Umbilical cord (tissue), 2 donors: ENCODE results near the gene LIMS1. TPM values are rescaled to one million over a fixed set of nuclear protein-coding genes. Genes with fewer than 3 reads are reported as not detected.
A peak's percentile ranks its signal among the peaks of the same experiment; 100 is the strongest.
"Not testable (repeated sequence)": the region's sequence is repeated elsewhere in the genome, so short reads cannot be mapped to it uniquely, and the experiment has no call there.

Source experiments
- DNase-seq: peaks from one replicate; pipeline ENCODE4 v3.0.0-alpha.2; 2015; ENCODE audit warnings: low spot score
- total RNA-seq: library from RNA; depleted of rRNA; stranded (reverse); fragments of >200 nt; gene quantifications from one replicate; pipeline ENCODE4 v1.2.3, GENCODE V29; 2014; ENCODE audit warnings: low replicate concordance; ENCODE audit not compliant: insufficient read depth

The LIMS1 gene
- total RNA-seq, 1 donor from 2014 or later = 170 TPM

DNA sequence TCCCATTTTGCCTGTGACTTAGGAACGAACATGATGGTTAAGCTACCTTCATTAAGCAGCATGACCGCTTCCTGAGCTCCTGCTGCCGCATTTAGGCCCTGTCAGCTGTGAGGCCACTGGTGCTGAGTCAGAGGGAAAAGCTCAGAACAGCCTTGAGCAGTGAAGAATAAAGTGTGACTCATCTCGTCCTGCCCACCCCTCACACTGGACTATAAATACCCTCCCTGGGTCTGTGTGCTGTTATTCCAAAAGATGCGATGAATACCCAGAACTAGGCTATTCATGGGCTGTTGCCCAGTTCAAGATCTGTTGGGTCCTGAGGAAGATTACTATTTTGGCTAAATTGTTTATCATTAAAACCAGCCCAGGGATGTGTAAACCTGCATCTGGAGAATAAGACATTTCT is 127.9 kb downstream of the LIMS1 start:
- DNase-seq = peak; percentile 70

DNA sequence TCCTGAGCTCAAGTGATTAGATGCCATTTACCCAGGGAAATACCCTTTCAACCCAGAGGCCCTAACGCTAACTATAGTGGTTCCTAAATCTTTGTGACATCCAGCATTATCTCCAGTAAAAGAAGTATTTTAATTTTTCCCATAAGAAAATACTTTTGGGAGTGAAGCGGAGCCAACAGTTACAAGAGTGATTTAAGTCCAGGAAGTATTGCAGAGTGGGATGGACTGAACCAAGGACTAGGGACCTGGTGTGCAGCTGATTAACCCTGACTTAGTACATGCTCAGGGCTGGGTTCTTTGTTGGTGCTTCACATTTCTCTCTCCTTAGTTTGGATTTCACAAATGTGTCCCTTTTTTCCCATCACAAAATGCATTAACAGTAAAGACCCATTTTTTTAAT is 129.1 kb downstream of the LIMS1 start:
- DNase-seq = not testable (repeated sequence)

DNA sequence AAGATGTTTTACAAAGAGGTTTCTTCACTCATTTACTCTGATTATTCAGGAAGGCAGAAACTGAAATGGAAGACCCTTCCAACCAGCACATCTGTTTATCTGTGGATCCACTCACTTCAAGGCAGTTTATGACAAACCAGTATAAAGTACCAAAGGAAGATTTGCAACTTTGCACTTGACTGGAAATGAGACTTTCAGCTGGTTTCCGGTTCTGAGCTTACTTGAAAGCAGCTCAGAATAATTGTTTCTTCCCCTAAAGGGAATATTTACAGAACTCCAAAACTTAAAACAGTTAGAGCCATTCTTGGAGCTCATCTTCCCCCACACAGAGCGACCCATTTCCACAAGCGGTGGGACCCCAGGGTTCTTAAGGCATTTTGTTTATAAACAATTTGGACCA is 129.8 kb downstream of the LIMS1 start:
- not testable (repeated sequence) for DNase-seq

DNA sequence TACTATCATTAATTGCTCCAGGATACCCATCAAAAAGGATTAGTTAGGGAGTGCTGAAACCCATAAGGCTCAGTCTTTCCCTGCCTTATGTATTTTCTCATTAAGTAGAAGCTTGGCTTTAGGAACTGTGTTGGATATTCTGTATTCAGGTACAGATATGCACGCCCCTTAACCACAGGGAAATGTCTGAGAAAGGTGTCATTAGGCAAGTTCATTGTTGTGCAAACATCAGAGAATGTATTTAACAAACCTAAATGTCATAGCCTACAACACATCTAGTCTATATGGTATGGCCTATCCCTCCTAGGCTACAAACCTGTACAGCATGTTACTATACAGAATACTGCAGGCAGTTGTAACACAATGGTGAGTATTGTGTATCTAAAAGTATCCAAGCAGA is 130.7 kb downstream of the LIMS1 start:
- not testable (repeated sequence) for DNase-seq

DNA sequence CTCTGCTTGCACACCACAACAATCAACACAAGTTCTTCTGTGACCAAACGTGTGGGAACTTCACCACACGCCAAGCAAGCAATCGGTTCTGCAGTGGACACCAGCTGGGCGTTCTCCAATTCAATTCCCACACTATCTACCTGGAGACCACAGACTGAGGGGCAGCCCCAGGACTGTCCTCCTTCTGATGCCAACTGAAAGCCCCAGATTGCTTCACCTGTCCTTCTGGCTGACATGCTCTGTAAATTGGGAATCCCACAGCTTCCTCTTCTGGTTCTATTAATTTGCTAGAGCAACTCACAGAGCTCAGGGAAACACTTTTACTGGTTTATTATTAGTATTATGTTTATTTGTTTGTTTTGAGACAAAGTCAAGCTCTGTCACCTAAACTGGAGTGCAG is 131.7 kb downstream of the LIMS1 start:
- not testable (repeated sequence) for DNase-seq

DNA sequence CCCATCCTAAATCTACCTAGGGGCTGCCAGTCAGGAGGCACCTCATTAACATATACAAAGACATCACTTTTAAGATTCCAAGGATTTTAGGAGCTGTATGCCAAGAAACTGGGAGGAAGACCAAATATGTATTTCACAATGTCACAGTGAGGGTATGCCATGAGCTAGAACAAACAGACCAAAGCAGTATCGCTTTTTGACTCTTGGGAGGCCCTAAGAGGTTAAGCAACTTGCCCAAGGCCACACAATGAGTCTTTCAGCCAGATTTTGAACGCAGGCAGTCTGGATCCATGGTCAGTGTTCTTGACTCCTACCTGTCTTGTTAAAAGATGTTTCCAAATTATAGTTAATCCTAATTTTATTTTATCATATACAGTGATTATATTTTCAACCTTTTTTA is 132.9 kb downstream of the LIMS1 start:
- not testable (repeated sequence) for DNase-seq

DNA sequence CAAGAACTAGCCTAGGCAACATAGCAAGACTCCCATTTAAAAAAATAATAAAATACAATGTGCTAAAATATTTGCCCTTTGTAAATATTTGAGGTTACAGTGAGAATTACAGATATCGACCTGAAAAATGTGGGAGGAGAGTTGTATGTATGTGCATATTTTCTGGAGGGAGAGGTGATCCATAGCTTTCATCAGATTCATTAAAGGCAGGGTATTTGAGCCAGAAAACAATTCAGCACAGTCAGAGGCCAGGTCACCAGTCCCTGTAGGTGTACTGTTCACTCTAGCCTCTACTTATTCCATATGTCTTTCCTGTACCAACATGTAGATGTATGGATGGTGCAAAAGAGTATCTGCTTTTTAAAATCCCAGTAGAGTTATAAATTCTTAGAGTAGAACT is 136.0 kb downstream of the LIMS1 start:
- DNase-seq = not testable (repeated sequence)

DNA sequence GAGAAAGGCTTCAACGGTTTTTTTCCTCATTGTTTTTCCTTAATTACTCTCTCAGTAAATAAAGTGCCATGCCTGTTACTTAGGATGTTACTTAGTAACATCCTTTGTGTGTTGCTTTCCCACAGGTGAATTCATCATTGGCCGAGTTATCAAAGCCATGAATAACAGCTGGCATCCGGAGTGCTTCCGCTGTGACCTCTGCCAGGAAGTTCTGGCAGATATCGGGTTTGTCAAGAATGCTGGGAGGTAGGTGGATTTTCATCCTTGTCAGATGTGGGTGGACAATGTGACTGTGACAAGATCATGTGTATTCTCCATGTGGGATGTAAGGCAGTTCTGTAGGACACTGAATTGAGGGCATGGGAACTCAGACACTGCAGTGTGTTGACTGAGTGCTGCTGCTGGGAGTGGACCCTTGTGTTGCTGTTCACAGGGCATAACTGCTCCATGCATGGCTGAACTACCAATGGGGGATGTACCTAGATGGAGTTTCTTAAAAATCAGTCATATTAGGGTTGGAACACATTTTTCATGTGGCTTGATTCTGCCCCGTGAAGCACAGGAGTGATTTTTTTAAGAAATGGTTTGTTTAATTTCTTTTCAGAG is 138.0 kb downstream of the LIMS1 start:
- DNase-seq = not testable (repeated sequence)

DNA sequence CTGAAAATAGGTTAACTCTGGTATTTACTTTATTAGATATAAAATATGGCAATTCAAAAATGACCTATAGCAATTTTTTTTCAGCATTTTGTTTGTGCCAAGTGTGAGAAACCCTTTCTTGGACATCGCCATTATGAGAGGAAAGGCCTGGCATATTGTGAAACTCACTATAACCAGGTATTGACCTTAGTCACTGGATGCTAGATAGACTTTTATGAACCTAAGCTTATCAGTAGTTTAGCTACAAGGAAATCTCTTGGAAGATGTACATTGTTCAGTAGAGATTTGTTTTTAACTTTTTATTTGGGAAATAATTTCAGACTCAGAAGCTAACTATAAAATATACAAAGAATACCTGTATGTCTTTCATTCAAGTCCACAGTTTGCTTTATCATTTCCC is 142.3 kb downstream of the LIMS1 start:
- not testable (repeated sequence) for DNase-seq

DNA sequence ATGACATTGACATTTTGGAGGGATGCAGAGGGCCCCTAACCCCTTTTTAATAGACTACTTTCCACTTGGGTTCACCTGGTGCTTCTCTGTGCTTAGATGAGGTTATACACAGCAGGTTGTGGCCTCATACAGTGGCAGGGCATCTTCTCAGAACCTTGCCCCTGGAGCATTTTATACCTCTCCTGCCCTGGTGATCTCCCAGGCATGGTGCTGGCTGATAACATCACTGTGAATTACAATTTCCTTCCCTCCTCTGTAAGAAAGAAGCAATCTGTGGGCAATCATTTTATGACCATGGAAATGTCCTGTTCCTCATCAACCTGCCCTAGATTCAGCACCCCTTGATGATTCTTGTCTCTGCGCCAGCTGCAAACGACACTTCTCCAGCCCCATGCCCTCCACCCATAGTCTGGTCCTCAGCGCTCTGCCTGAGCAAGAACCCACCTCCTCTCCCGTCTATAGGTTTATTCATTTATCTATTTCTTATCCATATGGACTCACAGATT is 143.0 kb downstream of the LIMS1 start:
- DNase-seq = not testable (repeated sequence)

DNA sequence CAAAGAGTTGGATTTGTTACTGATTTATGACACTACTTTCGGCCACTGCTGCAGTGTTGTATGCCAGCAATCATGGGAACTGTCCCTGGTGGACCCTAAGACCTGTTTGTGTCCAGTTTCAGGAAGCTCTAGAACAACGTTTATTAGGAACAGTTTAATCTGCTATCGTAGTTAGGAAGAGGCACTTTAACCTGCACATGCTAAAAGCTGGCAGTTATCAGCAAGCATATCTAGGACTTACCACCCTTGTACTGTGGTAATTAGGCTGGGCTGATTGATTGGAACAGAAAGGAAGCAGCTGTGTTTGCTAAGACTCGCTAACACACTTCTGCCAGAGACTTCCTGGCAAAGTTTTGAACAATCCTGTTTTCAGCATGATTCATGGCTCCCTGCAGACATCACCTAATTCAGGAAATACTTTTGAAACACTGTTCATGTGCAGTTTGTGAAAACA is 144.0 kb downstream of the LIMS1 start:
- peak; percentile 22 for DNase-seq

DNA sequence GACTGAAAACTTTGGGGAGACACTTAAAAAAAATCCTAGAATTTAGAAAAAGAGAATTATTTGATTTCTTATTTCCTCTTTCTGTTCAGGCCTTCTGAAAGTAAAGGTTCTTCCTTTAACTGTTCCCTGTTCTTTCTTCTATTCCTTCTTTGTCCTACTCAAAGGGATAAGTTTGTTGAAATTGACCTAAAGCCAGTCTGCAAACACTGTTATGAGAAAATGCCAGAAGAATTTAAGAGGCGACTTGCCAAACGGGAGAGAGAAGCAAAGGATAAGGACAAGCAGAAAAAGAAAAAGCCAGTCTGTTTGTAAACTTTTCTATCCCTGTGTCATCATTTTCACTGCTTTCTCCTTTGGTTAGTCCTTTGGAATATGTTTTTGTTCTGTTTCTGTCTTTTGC is 146.5 kb downstream of the LIMS1 start:
- not testable (repeated sequence) for DNase-seq

DNA sequence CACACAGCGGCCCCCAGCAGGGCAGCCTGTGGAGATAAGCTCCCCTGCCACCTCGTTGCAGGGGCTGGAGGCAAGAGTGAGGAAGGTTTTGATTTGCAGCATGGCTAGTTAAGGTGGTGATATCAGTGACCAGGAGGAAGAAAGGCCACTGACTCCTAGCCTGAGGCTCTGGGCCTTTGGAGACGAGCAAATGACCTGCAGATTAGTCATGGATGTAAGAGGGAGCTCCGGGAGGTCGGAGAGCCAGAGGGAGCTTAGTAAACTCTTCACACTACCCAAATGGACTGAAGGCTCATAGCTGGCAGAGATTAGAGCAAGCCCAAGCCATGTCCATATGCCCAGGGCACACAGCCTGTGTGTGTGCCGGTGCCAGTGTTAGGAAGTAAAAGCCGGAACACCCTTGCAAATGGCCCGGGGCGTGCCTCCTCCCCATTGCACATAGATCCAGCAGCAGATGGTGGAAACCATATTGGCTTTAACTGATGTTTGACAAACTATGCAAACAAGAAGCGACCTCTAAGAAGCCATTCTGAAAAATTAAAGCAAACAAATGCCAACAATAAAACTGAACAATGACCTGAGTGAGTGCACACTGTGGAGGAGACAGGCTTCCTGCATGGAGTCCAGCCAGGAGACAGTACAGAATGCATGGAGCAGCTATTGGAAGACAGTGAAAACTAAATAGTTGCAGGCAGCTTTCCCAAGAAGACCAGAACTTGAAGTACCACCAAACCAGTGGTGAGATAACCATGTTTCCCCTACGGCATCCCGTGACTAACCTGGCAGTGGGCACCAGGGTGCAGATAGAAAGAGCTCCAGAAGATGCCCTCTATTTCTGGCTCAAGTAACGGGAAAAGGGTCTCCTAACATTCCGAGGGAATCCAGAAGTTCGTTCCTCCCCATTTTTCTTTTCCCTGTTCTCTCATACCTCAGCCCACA is 154.8 kb downstream of the LIMS1 start:
- DNase-seq = not testable (repeated sequence)

DNA sequence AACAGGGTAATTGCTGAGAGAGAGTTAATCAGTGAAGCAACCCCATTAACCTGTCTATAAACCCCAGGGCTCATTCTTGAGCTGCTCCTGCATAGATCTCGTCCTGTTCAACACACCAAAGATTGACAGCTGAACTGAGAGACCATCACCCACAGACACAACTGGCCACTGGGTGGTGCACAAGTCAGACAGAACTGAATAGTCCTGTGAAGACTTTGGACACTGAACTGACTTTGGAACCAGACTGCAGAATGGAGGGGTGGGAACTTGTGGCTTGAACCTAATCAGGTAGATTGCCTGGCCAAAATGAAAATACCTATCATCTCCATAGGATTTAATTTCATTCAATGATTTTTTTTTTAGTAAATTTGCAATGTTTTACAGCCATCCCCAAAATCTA is 155.7 kb downstream of the LIMS1 start:
- DNase-seq = not testable (repeated sequence)

DNA sequence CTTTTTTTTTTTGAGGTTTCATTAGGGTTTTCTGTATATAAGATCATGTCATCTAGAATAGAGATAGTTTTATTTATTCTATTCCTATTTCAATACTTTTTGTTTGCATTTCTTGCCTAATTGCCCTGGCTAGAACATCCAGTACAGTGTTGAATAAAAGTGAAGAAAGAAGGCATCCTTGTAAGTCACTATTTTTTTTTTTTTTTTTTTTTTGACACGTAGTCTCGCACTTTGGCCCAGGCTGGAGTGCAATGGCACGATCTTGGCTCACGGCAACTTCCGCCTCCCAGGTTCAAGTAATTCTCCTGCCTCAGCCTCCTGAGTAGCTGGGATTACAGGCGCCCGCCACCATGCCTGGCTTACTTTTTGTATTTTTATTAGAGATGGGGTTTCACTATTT is 157.2 kb downstream of the LIMS1 start:
- no peak for DNase-seq

DNA sequence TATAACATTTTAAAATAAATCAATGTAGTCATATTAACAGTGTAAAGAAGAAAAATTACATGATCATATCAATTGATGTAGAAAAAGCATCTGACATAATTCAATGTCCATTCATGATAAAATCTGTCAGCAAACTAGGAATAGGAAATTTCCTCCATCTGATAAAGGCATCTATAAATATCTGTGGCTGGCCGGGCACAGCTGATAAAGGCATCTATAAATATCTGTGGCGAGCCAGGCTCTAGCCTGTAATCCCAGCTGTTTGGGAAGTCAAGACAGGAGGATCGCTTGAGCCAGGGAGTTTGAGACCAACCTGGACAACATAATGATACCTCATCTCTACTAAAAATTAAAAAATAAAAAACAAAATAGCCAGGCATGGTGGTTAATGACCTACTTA is 166.9 kb downstream of the LIMS1 start:
- DNase-seq = no peak

DNA sequence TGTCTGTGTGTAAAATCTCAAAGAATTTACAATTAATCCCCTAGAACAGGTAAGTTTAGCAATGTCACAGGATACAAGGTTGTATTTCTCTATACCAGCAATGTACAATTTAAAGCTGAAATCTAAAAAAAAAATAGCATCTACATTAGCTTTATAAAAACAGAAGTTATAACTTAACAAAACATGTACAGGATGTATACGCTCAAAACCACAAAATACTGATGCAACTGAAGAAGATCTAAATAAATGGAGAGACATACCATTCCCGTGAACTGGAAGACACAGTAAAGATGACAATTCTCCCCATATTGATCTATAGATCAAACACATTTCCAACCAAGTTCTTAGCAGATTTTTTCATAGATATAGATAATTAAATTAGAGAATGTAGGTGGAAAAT is 167.5 kb downstream of the LIMS1 start:
- DNase-seq = no peak

DNA sequence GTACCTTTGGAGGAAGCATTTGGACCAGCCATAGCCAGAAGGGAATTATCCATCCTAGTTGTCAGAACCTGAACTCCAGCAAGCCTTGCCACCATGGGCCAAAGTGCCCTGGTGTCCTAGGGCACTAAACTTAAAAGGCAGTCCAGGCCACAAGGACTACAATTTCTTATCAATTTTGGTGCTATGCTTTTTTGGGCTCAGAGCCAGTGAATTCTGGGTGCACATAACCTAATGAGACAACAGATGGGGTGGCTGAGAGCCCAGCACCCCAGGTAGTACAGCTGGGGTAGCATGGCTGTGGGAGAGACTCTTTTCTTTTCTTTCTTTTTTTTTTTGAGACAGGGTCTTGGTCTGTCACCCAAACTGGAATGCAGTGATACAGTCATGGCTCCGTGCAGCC is 170.6 kb downstream of the LIMS1 start:
- DNase-seq = no peak

DNA sequence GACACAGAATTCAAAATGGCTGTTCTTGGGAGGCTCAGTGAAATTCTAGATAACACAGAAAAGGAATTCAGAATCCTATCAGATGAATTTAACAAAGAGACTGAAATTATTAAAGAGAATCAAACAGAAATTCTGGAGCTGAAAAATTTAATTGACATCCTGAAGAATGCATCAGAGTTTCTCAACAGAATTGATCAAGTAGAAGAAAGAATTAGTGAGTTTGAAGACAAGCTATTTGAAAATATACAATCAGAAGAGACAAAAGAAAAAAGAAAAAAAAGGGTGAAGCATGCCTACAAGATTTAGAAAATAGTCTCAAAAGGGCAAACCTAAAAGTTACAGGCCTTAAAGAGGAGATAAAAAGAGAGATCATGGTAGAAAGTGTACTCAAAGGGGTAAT is 173.0 kb downstream of the LIMS1 start:
- no peak for DNase-seq

DNA sequence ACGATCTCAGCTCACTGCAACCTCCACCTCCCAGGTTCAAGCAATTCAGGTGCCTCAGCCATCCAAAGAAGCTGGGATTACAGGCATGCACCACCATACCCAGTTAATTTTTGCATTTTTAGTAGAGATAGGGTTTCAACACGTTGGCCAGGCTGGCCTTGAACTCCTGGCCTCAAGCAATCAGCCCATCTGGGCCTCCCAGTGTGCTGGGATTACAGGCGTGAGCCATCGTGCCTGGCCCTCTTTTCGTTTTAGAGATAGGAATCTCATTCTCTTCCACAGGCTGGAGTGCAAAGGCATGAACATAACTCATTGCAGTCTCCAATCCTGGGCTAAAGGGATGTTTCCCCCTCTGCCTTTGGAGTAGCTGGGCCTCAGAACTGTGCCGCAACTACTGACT is 182.7 kb downstream of the LIMS1 start:
- DNase-seq = not testable (repeated sequence)

DNA sequence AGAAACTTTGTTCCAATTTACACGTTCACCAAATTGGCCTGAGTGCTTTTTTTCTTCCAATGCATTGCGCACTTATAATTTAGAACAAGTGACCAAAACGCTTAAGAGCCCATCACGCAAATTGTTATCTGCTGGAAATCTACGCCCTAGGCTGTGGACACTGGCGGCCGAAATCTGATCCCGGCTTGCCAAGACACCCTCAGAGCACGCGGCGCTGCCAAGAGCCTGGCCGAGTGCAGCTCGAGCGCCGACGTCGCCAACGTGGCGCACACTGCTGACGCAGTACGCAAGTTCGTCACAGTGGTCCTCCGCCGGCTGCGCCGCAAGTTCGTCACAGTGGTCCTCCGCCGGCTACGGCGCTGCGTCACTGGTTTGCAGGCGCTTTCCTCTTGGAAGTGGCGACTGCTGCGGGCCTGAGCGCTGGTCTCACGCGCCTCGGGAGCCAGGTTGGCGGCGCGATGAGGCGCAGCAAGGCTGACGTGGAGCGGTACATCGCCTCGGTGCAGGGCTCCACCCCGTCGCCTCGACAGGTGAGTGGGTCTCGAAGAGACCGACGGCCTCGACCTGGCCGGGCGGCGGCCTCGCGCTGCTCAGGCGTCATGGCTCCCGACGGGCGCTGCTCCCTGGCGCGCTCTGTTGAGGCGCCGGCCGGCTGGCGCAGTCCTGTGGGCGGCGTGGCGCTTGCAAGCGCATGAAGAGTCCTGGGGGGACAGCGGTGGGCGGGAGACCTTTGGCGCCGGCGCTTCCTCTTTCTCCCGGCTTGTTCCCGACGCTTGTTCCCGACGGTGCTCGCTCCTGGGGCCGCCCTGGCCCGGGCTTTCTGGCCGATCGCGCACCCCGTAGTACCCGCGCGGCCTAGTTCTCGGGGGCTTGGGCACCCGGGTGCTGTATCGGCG is 185.1 kb downstream of the LIMS1 start, which contains the start of gene RANBP2:
Gene RANBP2, plus strand, starts transcription at position 334 of the 896 bp plus-strand sequence. Its CDS starts 125 bp downstream, at position 459.
- DNase-seq = peak; percentile 97
